K562 (cell line): ENCODE results near the gene ARMC9. TPM values are rescaled to one million over a fixed set of nuclear protein-coding genes. Genes with fewer than 3 reads are reported as not detected.
A peak's percentile ranks its signal among the peaks of the same experiment; 100 is the strongest.

Experiments
- ETV1 ChIP-seq: fragments of 450-650 bp; conservative IDR thresholded peaks from 2 replicates; pipeline ENCODE4 v1.6.1; 2016; ENCODE audit warnings: missing genetic modification characterization, control low read depth, low read depth, missing compliant biosample characterization
- HNRNPK ChIP-seq: fragments of 200-400 bp; formaldehyde crosslinking; IDR thresholded peaks from one replicate; pipeline ENCODE4 v1.6.1; 2018; ENCODE audit warnings: mild to moderate bottlenecking, low read depth, low read length; ENCODE audit not compliant: poor library complexity, severe bottlenecking
- KLF1 ChIP-seq: fragments of 450-650 bp; IDR thresholded peaks from 2 replicates; pipeline ENCODE4 v1.6.1; 2016; ENCODE audit warnings: missing genetic modification characterization, missing compliant biosample characterization
- NFIX ChIP-seq: fragments of 250-450 bp; sonication (Bioruptor Pico); IDR thresholded peaks from 2 replicates; pipeline ENCODE4 v1.4.0; 2020; ENCODE audit warnings: low read depth, mild to moderate bottlenecking, moderate library complexity
- PHB2 ChIP-seq: fragments of 450-650 bp; IDR thresholded peaks from 2 replicates; pipeline ENCODE4 v1.6.1; 2017; ENCODE audit warnings: low read depth
- RBM25 ChIP-seq: fragments of 200-400 bp; formaldehyde crosslinking; IDR thresholded peaks from 2 replicates; pipeline ENCODE4 v1.6.1; 2018; ENCODE audit warnings: low read length, low read depth, moderate library complexity; ENCODE audit not compliant: severe bottlenecking
- TAF1 ChIP-seq: IDR thresholded peaks from 2 replicates; pipeline ENCODE4 v1.6.1; 2011; ENCODE audit warnings: mild to moderate bottlenecking, low read length, moderate library complexity; ENCODE audit not compliant: insufficient read depth, control insufficient read depth, severe bottlenecking; ENCODE audit errors: extremely low read depth
- ZNF24 ChIP-seq: fragments of 450-650 bp; IDR thresholded peaks from 2 replicates; pipeline ENCODE4 v1.6.1; 2016
- ZNF551 ChIP-seq: fragments of 250-450 bp; sonication (Bioruptor Pico); IDR thresholded peaks from 2 replicates; pipeline ENCODE4 v1.5.0; 2021; ENCODE audit warnings: mild to moderate bottlenecking, moderate library complexity
- ZNF76 ChIP-seq: fragments of 250-450 bp; sonication (Bioruptor Pico); IDR thresholded peaks from 2 replicates; pipeline ENCODE4 v1.4.0; 2020; ENCODE audit warnings: mild to moderate bottlenecking, moderate library complexity, borderline replicate concordance
- polyA plus RNA-seq, 8 experiments: library from polyadenylated mRNA; depleted of rRNA in 4 of 8; stranded (reverse) in 5 of 8; unstranded in 3 of 8; fragments of >200 nt; fragmentation: Nextera tagmentation in 2 of 8; fragmentation: Illumina TruSeq in 1 of 8; extraction: Ambion mirVana in 2 of 8; extraction: Trizol in 1 of 8; gene quantifications; 2 replicates each; pipeline versions ENCODE4 v1.2.1 to v1.2.3, GENCODE V29; 2011 to 2014; ENCODE audit warnings: inconsistent platforms in 1 of 8, missing spikeins in 1 of 8
- total RNA-seq, 7 experiments: library from RNA; depleted of rRNA in 6 of 7; stranded (reverse); fragments of >200 nt in 6 of 7; fragmentation: Illumina TruSeq in 2 of 7; extraction: Trizol in 2 of 7; gene quantifications; 2 replicates each; pipeline versions ENCODE4 v1.2.1 to v1.2.3, GENCODE V29; 2011 to 2021; ENCODE audit warnings: low replicate concordance in 1 of 7
- TF ChIP-seq, protein P1 (sequence below), 2 experiments: fragments of 450-650 bp; formaldehyde crosslinking in 1 of 2; IDR thresholded peaks; 2 replicates each; pipeline versions ENCODE4 v1.4.0 to v1.6.1; 2014 to 2020; ENCODE audit warnings: mild to moderate bottlenecking in 2 of 2, borderline replicate concordance in 1 of 2, low read depth in 1 of 2
- TF ChIP-seq, protein P2 (sequence below): sonication (generic); formaldehyde crosslinking; IDR thresholded peaks from 2 replicates; pipeline ENCODE4 v1.8.0; 2022; ENCODE audit warnings: missing genetic modification reagents, mild to moderate bottlenecking, moderate library complexity, borderline replicate concordance
- TF ChIP-seq, protein P3 (sequence below): sonication (generic); formaldehyde crosslinking; IDR thresholded peaks from 2 replicates; pipeline ENCODE4 v1.8.0; 2023; ENCODE audit warnings: mild to moderate bottlenecking, missing genetic modification reagents
- TF ChIP-seq, protein P4 (sequence below): fragments of 450-650 bp; IDR thresholded peaks from 2 replicates; pipeline ENCODE4 v1.6.1; 2018; ENCODE audit warnings: mild to moderate bottlenecking, low read depth; ENCODE audit not compliant: partially characterized antibody

ARMC9 gene
- total and polyA plus RNA-seq, 9 of the 15 experiments (the other 6 are each of a cell fraction or from before 2014, with no cell fraction given) = 0.36 to 2.3 (median 1.1) TPM

DNA sequence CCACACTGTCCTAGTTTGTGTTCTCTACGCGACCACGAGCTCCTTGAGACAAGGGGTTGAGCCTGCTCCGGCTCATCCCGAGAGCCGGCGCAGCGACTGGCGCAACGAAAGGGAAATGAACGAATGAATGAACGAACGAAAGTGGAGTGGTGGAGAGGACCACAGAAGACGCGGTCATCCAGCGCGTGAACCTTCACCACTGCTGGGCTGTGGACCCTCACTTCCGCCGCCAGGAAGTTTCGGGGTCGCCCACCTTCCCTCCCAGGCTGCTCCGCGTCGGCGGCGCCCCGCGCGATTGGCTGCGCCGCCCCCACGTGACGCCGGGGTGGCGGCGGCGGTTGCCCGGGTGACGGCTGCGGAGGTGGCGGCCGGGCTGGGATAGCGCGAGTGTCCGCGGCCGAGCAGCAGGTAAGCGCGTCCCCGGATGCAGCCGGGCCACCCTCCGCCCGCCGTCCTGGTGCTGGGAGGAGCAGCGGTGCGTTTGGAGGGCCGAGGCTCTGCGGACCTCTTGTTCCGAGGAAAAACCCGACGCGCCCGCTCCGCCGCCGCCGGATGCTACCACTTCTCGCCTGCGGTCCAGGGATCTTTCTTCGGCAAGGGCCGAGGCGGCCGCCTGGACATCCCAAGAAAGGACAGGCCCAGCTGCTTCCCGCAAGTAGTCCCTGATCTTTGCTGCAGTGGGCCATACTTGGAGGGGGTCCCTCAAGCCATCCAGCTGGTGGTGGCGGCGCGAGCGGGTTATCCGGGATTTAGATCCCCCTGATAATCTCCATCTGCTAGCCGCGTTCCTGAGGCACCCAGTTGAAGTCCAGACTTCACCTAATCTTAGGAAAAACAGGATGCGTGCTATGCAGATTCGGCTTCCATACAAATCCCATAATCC lies at the start of gene ARMC9 (continued):
- TF ChIP-seq, protein P1, sequence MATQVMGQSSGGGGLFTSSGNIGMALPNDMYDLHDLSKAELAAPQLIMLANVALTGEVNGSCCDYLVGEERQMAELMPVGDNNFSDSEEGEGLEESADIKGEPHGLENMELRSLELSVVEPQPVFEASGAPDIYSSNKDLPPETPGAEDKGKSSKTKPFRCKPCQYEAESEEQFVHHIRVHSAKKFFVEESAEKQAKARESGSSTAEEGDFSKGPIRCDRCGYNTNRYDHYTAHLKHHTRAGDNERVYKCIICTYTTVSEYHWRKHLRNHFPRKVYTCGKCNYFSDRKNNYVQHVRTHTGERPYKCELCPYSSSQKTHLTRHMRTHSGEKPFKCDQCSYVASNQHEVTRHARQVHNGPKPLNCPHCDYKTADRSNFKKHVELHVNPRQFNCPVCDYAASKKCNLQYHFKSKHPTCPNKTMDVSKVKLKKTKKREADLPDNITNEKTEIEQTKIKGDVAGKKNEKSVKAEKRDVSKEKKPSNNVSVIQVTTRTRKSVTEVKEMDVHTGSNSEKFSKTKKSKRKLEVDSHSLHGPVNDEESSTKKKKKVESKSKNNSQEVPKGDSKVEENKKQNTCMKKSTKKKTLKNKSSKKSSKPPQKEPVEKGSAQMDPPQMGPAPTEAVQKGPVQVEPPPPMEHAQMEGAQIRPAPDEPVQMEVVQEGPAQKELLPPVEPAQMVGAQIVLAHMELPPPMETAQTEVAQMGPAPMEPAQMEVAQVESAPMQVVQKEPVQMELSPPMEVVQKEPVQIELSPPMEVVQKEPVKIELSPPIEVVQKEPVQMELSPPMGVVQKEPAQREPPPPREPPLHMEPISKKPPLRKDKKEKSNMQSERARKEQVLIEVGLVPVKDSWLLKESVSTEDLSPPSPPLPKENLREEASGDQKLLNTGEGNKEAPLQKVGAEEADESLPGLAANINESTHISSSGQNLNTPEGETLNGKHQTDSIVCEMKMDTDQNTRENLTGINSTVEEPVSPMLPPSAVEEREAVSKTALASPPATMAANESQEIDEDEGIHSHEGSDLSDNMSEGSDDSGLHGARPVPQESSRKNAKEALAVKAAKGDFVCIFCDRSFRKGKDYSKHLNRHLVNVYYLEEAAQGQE (IDR thresholded peaks at IDR 0.05; ENCODE audit: borderline replicate concordance) = peak; percentile 81
- TF ChIP-seq, protein P1 (CRISPR knock-in tag; IDR thresholded peaks at IDR 0.05; ENCODE audit: low read depth) = no peak
- TF ChIP-seq ZNF76 (CRISPR knock-in tag) = no peak
- TF ChIP-seq ZNF24 = peak; percentile 98
- TF ChIP-seq HNRNPK = no peak
- TF ChIP-seq TAF1 = peak; percentile 22
- TF ChIP-seq ZNF551 = no peak
- no peak for TF ChIP-seq NFIX (CRISPR knock-in tag)
- no peak for TF ChIP-seq PHB2
- no peak for TF ChIP-seq KLF1
- TF ChIP-seq, protein P2, sequence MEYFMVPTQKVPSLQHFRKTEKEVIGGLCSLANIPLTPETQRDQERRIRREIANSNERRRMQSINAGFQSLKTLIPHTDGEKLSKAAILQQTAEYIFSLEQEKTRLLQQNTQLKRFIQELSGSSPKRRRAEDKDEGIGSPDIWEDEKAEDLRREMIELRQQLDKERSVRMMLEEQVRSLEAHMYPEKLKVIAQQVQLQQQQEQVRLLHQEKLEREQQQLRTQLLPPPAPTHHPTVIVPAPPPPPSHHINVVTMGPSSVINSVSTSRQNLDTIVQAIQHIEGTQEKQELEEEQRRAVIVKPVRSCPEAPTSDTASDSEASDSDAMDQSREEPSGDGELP = peak; percentile 29; the same call in 1 of the 2 replicates
- TF ChIP-seq, protein P3, sequence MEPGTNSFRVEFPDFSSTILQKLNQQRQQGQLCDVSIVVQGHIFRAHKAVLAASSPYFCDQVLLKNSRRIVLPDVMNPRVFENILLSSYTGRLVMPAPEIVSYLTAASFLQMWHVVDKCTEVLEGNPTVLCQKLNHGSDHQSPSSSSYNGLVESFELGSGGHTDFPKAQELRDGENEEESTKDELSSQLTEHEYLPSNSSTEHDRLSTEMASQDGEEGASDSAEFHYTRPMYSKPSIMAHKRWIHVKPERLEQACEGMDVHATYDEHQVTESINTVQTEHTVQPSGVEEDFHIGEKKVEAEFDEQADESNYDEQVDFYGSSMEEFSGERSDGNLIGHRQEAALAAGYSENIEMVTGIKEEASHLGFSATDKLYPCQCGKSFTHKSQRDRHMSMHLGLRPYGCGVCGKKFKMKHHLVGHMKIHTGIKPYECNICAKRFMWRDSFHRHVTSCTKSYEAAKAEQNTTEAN (CRISPR knock-in tag) = no peak
- TF ChIP-seq, protein P4, sequence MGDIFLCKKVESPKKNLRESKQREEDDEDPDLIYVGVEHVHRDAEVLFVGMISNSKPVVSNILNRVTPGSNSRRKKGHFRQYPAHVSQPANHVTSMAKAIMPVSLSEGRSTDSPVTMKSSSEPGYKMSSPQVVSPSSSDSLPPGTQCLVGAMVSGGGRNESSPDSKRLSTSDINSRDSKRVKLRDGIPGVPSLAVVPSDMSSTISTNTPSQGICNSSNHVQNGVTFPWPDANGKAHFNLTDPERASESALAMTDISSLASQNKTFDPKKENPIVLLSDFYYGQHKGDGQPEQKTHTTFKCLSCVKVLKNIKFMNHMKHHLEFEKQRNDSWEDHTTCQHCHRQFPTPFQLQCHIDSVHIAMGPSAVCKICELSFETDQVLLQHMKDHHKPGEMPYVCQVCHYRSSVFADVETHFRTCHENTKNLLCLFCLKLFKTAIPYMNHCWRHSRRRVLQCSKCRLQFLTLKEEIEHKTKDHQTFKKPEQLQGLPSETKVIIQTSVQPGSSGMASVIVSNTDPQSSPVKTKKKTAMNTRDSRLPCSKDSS = no peak
- TF ChIP-seq ETV1 (tag) = peak; percentile 22; the same call in 1 of the 2 replicates
- peak; percentile 99 for TF ChIP-seq RBM25
